CD14-positive monocyte (primary cell): ENCODE data around the gene SAFB2. TPM values are rescaled to one million over a fixed set of nuclear protein-coding genes. Genes with fewer than 3 reads are reported as not detected.
A peak's percentile ranks its signal among the peaks of the same experiment; 100 is the strongest.

ENCODE experiments used
- DNase-seq, 3 donors: peaks; one replicate each; pipeline ENCODE4 v3.0.0-alpha.2; 2011 to 2022
- H2AFZ ChIP-seq: 2 replicates; pipeline ENCODE4 v1.6.0; 2012; ENCODE audit warnings: mild to moderate bottlenecking, low read depth, low read length, inconsistent platforms; ENCODE audit not compliant: insufficient read depth, poor library complexity, severe bottlenecking
- H3K27ac ChIP-seq, 2 donors: 1 replicate in 1 of 2; 2 replicates in 1 of 2; pipeline ENCODE4 v1.5.1; 2012 to 2013; ENCODE audit warnings: low read length in 2 of 2, control low read depth in 1 of 2, inconsistent platforms in 1 of 2, low read depth in 1 of 2, mild to moderate bottlenecking in 1 of 2
- H3K27me3 ChIP-seq, 2 donors: one replicate each; pipeline versions ENCODE4 v1.6.0 to v1.6.1; 2011 to 2013; ENCODE audit warnings: low read length in 2 of 2; ENCODE audit not compliant: control insufficient read depth in 2 of 2, insufficient read depth in 2 of 2
- H3K36me3 ChIP-seq, 2 donors: replicated peaks in 1 of 2; 1 replicate in 1 of 2; 2 replicates in 1 of 2; pipeline versions ENCODE4 v1.5.1 to v1.6.1; 2012 to 2013; ENCODE audit warnings: low read length in 2 of 2, control low read depth in 1 of 2, inconsistent platforms in 1 of 2, mild to moderate bottlenecking in 1 of 2; ENCODE audit not compliant: insufficient read depth in 2 of 2, control insufficient read depth in 1 of 2
- H3K4me1 ChIP-seq, 2 donors: 1 replicate in 1 of 2; 2 replicates in 1 of 2; pipeline versions ENCODE4 v1.5.1 to v1.6.1; 2012 to 2013; ENCODE audit warnings: low read length in 2 of 2, control low read depth in 1 of 2, inconsistent platforms in 1 of 2, mild to moderate bottlenecking in 1 of 2, moderate library complexity in 1 of 2; ENCODE audit not compliant: insufficient read depth in 2 of 2, control insufficient read depth in 1 of 2
- H3K4me2 ChIP-seq: replicated peaks from 2 replicates; pipeline ENCODE3; 2012; ENCODE audit warnings: low read length, moderate library complexity, mild to moderate bottlenecking; ENCODE audit not compliant: poor library complexity, severe bottlenecking; ENCODE audit errors: extremely low read depth
- H3K4me3 ChIP-seq, 3 experiments: fragments of 200-600 bp in 1 of 3; sonication (generic) in 1 of 3; replicated peaks in 1 of 3; 1 replicate in 2 of 3; 2 replicates in 1 of 3; pipeline ENCODE4 v1.5.1; 2011 to 2013; ENCODE audit warnings: low read length in 3 of 3, mild to moderate bottlenecking in 3 of 3, control low read depth in 2 of 3, low read depth in 2 of 3, inconsistent platforms in 1 of 3, moderate library complexity in 1 of 3
- H3K79me2 ChIP-seq: 2 replicates; pipeline ENCODE4 v1.6.0; 2012; ENCODE audit warnings: mild to moderate bottlenecking, control low read depth, inconsistent platforms, low read length, moderate library complexity; ENCODE audit not compliant: insufficient read depth
- H3K9ac ChIP-seq: 2 replicates; pipeline ENCODE4 v1.6.0; 2017; ENCODE audit warnings: low read length, mild to moderate bottlenecking; ENCODE audit not compliant: insufficient read depth, poor library complexity, severe bottlenecking
- H3K9me3 ChIP-seq, 2 donors: replicated peaks in 1 of 2; 1 replicate in 1 of 2; 2 replicates in 1 of 2; pipeline versions ENCODE4 v1.5.1 to v1.6.1; 2012 to 2013; ENCODE audit warnings: low read length in 2 of 2, control low read depth in 1 of 2; ENCODE audit not compliant: control insufficient read depth in 1 of 2, insufficient read depth in 1 of 2
- H4K20me1 ChIP-seq: 2 replicates; pipeline ENCODE4 v1.6.0; 2012; ENCODE audit warnings: mild to moderate bottlenecking, low read length, control low read depth, moderate library complexity; ENCODE audit not compliant: insufficient read depth
- H3K27ac Mint-ChIP-seq, 7 donors: one replicate each; pipeline ENCODE4 v1.8.0; 2020; ENCODE audit warnings: mild to moderate bottlenecking in 7 of 7, mixed read lengths in 7 of 7, moderate library complexity in 6 of 7, inconsistent platforms in 2 of 7
- H3K27me3 Mint-ChIP-seq, 3 donors: one replicate each; pipeline ENCODE4 v1.8.0; 2021 to 2022; ENCODE audit warnings: low read depth in 3 of 3, mild to moderate bottlenecking in 3 of 3, mixed read lengths in 3 of 3, moderate library complexity in 3 of 3, inconsistent platforms in 1 of 3
- H3K36me3 Mint-ChIP-seq, 2 donors: one replicate each; pipeline ENCODE4 v1.8.0; 2020; ENCODE audit warnings: mixed read lengths in 2 of 2, inconsistent platforms in 1 of 2, mild to moderate bottlenecking in 1 of 2
- H3K4me1 Mint-ChIP-seq: one replicate; pipeline ENCODE4 v1.8.0; 2020; ENCODE audit warnings: mild to moderate bottlenecking, mixed read lengths
- H3K4me3 Mint-ChIP-seq, 2 donors: one replicate each; pipeline ENCODE4 v1.8.0; 2020; ENCODE audit warnings: mild to moderate bottlenecking in 2 of 2, mixed read lengths in 2 of 2, moderate library complexity in 1 of 2
- H3K9me3 Mint-ChIP-seq, 7 donors: one replicate each; pipeline ENCODE4 v1.8.0; 2020 to 2022; ENCODE audit warnings: mixed read lengths in 7 of 7, mild to moderate bottlenecking in 6 of 7, moderate library complexity in 6 of 7, inconsistent platforms in 2 of 7
- CTCF ChIP-seq: fragments of 200-600 bp; IDR thresholded peaks from one replicate; pipeline ENCODE4 v1.8.0; 2022; ENCODE audit warnings: antibody characterized with exemption, mild to moderate bottlenecking
- WGBS: methylation state at CpG from one replicate; pipeline ENCODE4 v1.1.5; 2013; ENCODE audit warnings: missing lambda C conversion rate; ENCODE audit not compliant: insufficient coverage; 5-methylcytosine and 5-hydroxymethylcytosine counted together
- intact Hi-C, 2 donors: fragments of 100-400 bp; cut with micrococcal nuclease; formaldehyde crosslinking; loops; one replicate each; pipeline versions ENCODE4 v1.15.0 to v1.15.1; 2023
- polyA minus RNA-seq: library from RNA; depleted of rRNA, polyadenylated mRNA; stranded (reverse); fragments of >200 nt; gene quantifications from 2 replicates; pipeline ENCODE4 v1.2.3, GENCODE V29; 2012
- polyA plus RNA-seq, 3 donors: library from polyadenylated mRNA; depleted of rRNA in 1 of 3; unstranded in 2 of 3; stranded (reverse) in 1 of 3; fragments of 300-500 nt in 2 of 3; fragments of >200 nt in 1 of 3; fragmentation: Illumina TruSeq in 2 of 3; gene quantifications; 1 replicate in 2 of 3; 2 replicates in 1 of 3; pipeline ENCODE4 v1.2.3, GENCODE V29; 2012 to 2021
- total RNA-seq, 12 experiments: library from RNA in 1 of 12; stranded (reverse) in 1 of 12; fragments of 120-200 nt in 1 of 12; gene quantifications; one replicate each; pipeline ENCODE4 v1.2.4 and lab custom pipeline; 2013 to 2026; ENCODE audit warnings: mixed read lengths in 6 of 12, inconsistent platforms in 1 of 12

Gene SAFB2
- 35.3 TPM for total RNA-seq (2013)
- polyA plus RNA-seq = 10 to 100 TPM in 2 of 3 donors, 1 to 10 TPM in 1; 7.5 to 53.4 (median 14.7) TPM
- 42.9 and 47.1 TPM in 2 replicates for polyA minus RNA-seq
- total RNA-seq (lab: John Stamatoyannopoulos, UW) = 27.7 to 106 (median 82.5) reads per million in 11 experiments

DNA sequence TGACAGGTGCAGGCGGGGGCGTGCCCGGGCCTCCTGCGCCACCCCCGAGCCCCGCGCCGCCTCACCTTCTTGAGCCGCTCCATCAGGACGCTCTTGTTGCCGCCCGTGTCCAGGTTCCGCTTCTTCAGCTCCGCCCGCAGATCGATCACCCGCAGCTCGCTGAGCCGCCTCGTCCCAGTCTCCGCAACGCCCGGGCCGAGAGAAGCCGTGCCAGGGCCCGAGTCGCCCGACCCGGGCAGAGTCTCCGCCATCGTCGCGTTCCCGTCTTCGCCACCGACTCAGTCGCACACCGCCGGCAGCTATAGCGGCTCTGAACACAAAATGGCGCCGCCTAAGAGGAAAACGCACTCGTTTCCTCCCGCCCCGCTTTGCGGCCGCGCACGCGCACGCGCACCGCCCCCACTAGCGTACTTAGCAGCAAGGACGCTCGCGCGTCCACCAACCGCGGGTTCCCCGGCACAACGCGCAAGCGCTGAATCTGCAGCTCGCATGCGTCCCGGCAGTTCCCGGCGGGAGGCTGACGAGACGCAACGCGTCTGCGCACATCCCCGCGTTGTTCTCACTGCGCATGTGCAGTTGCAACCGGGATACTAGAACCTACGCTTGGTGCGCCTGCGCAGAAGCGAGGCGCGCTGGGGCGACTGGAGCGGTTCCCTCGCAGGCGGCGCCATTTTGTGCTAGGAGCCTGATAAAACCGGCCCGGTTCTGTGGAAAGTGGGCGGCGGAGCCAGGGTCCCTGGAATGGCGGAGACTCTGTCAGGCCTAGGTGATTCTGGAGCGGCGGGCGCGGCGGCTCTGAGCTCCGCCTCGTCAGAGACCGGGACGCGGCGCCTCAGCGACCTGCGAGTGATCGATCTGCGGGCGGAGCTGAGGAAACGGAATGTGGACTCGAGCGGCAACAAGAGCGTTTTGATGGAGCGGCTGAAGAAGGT, at the start of gene SAFB2, which contains the start of gene SAFB:
Gene SAFB2 (minus strand): TSS at position 312 of the 932 bp plus-strand sequence. CDS start 61 bp downstream, at position 251.
Gene SAFB (plus strand): TSS at position 619 of the 932 bp plus-strand sequence. CDS start 123 bp downstream, at position 742.
- under 1% methylated on average over 116 of the region's 116 CpGs for WGBS
- Histone ChIP-seq H3K4me2 (peak within 1 kb of the TSS; percentile 97), H3K4me3 (peak within 1 kb of the TSS; percentile 93 to 98 (median 96)), H3K9me3 (no peaks in the 10 kb centered on the region), H3K79me2 (peaks cover 97% of the 10 kb centered on the region), H3K27me3 (no peaks in the 10 kb centered on the region), H3K27ac (peak within 1 kb of the TSS; percentile 88 to 92), H3K36me3 (peaks cover 41 to 58% of the 10 kb centered on the region in 2 donors), H4K20me1 (peaks cover 76% of the 10 kb centered on the region), H3K9ac (peak within 1 kb of the TSS; percentile 95), H2AFZ (peak within 1 kb of the TSS; percentile 85), H3K4me1 (peaks cover 50 to 66% of the 10 kb centered on the region in 2 donors)
- TF ChIP-seq CTCF = no peak
- H3K4me1 Mint-ChIP-seq = peaks cover 58% of the 10 kb centered on the region
- intact Hi-C loops = loop anchor here (2.0 kb wide), 3 partner anchors 58 to 168 kb away; partner anchors contain the start of genes CATSPERD (in 1 of the 2), DUS3L (in 1 of the 2), HSD11B1L (in 1 of the 2) and LONP1 (in 1 of the 2)
- peak within 1 kb of the TSS; percentile 99 for H3K4me3 Mint-ChIP-seq
- H3K27ac Mint-ChIP-seq = peak within 1 kb of the TSS; percentile 98 to 99 (median 99)
- DNase-seq = peak; percentile 99 to 100 (median 100)
- H3K36me3 Mint-ChIP-seq = peaks cover 54 to 58% of the 10 kb centered on the region in 2 donors
- H3K9me3 Mint-ChIP-seq = peaks cover 0 to 7% (median 0%) of the 10 kb centered on the region in 7 donors
- no peaks in the 10 kb centered on the region for H3K27me3 Mint-ChIP-seq

GRCh38 chr19:5671600-5671999, 49.0 kb upstream of the SAFB2 start:
- Histone ChIP-seq H3K27me3 (no peaks in the 10 kb centered on the region), H3K36me3 (peaks cover 37 to 49% of the 10 kb centered on the region in 2 donors), H3K4me3 (no peak overlapping the region), H3K9ac (no peak overlapping the region), H2AFZ (no peak overlapping the region), H3K4me1 (no peaks in the 10 kb centered on the region), H3K9me3 (no peaks in the 10 kb centered on the region), H3K4me2 (no peak overlapping the region), H4K20me1 (peaks cover 29% of the 10 kb centered on the region), H3K27ac (no peak overlapping the region), H3K79me2 (no peaks in the 10 kb centered on the region)
- 97% methylated on average over 5 of the region's 7 CpGs for WGBS
- Mint-ChIP-seq H3K36me3 (peaks cover 35 to 67% of the 10 kb centered on the region in 2 donors), H3K9me3 (peaks cover 0 to 5% (median 0%) of the 10 kb centered on the region in 7 donors), H3K27me3 (no peaks in the 10 kb centered on the region), H3K4me3 (no peak overlapping the region), H3K4me1 (peaks cover 2% of the 10 kb centered on the region), H3K27ac (no peak overlapping the region)
- no peak for DNase-seq
- intact Hi-C loops = no loop called here
- no peak for TF ChIP-seq CTCF
